Vagina (tissue), 2 donors: ENCODE results near the gene PTPRE.

ENCODE experiments used
- CTCF ChIP-seq, 3 experiments: fragments of 450-650 bp in 2 of 3; fragments of 200-600 bp in 1 of 3; sonication (generic) in 1 of 3; IDR thresholded peaks; one replicate each; pipeline ENCODE4 v1.5.1; 2017 to 2019; ENCODE audit warnings: antibody characterized with exemption in 3 of 3, mild to moderate bottlenecking in 2 of 3, moderate library complexity in 2 of 3
- POLR2A ChIP-seq, 2 donors: fragments of 450-650 bp; IDR thresholded peaks; one replicate each; pipeline ENCODE4 v1.6.1; 2017; ENCODE audit warnings: antibody characterized with exemption in 2 of 2, mild to moderate bottlenecking in 2 of 2, moderate library complexity in 2 of 2

- TF ChIP-seq POLR2A (IDR thresholded peaks at IDR 0.05) = no peak
- TF ChIP-seq CTCF (IDR thresholded peaks at IDR 0.05) = no peak
These were observed 31.5 kb upstream of the PTPRE start for GRCh38 chr10:127875449-127875765.
